Loucy (cell line): ENCODE data around the gene TP63.

Source experiments
- H2AFZ ChIP-seq: fragments of 200-600 bp; sonication (generic); 2 replicates; pipeline ENCODE4 v1.6.0; 2016; ENCODE audit warnings: antibody characterized with exemption, mild to moderate bottlenecking, low read length, moderate library complexity
- H3F3A ChIP-seq: fragments of 200-600 bp; 2 replicates; pipeline ENCODE4 v1.6.0; 2016; ENCODE audit warnings: antibody characterized with exemption, low read depth, mild to moderate bottlenecking
- H3K27me3 ChIP-seq: fragments of 200-600 bp; sonication (generic); 2 replicates; pipeline ENCODE4 v1.6.1; 2014; ENCODE audit warnings: low read length, mild to moderate bottlenecking; ENCODE audit not compliant: insufficient read depth, poor library complexity, severe bottlenecking
- H3K36me3 ChIP-seq: fragments of 200-600 bp; sonication (generic); 2 replicates; pipeline ENCODE4 v1.6.1; 2016; ENCODE audit warnings: low read length; ENCODE audit not compliant: insufficient read depth
- H3K4me1 ChIP-seq: fragments of 200-600 bp; sonication (generic); 2 replicates; pipeline ENCODE4 v1.5.1; 2014; ENCODE audit warnings: low read length, mild to moderate bottlenecking; ENCODE audit not compliant: insufficient read depth, poor library complexity, severe bottlenecking
- H3K4me2 ChIP-seq: fragments of 200-600 bp; sonication (generic); 2 replicates; pipeline ENCODE4 v1.6.0; 2014; ENCODE audit warnings: antibody characterized with exemption, low read length, low read depth, mild to moderate bottlenecking; ENCODE audit not compliant: poor library complexity, severe bottlenecking
- H3K4me3 ChIP-seq: fragments of 200-600 bp; sonication (generic); 2 replicates; pipeline ENCODE4 v1.5.1; 2014; ENCODE audit warnings: low read length, mild to moderate bottlenecking, mixed read lengths; ENCODE audit not compliant: poor library complexity, severe bottlenecking
- H3K79me2 ChIP-seq: fragments of 200-600 bp; sonication (generic); 2 replicates; pipeline ENCODE4 v1.6.1; 2014; ENCODE audit warnings: low read length; ENCODE audit not compliant: insufficient read depth
- H3K9ac ChIP-seq: fragments of 200-600 bp; sonication (generic); 2 replicates; pipeline ENCODE4 v1.6.0; 2014; ENCODE audit warnings: mild to moderate bottlenecking, low read depth, low read length, moderate library complexity; ENCODE audit not compliant: poor library complexity, severe bottlenecking
- H3K9me2 ChIP-seq: fragments of 200-600 bp; sonication (generic); replicated peaks from 2 replicates; pipeline ENCODE4 v1.6.1; 2016; ENCODE audit warnings: low read depth, low read length, mixed read lengths
- H3K9me3 ChIP-seq: fragments of 200-600 bp; sonication (generic); 2 replicates; pipeline ENCODE4 v1.6.1; 2014; ENCODE audit warnings: mild to moderate bottlenecking, antibody characterized with exemption, low read length, low read depth; ENCODE audit not compliant: insufficient read depth
- H4K20me1 ChIP-seq: fragments of 200-600 bp; sonication (generic); 2 replicates; pipeline ENCODE4 v1.6.0; 2014; ENCODE audit warnings: antibody characterized with exemption, low read length, mild to moderate bottlenecking; ENCODE audit not compliant: insufficient read depth, poor library complexity, severe bottlenecking
- CTCF ChIP-seq: fragments of 200-600 bp; sonication (generic); conservative IDR thresholded peaks from 2 replicates; pipeline ENCODE4 v1.5.1; 2014; ENCODE audit warnings: mild to moderate bottlenecking, antibody characterized with exemption, low read length
- EZH2phosphoT487 ChIP-seq: fragments of 200-600 bp; IDR thresholded peaks from 2 replicates; pipeline ENCODE4 v1.6.1; 2018; ENCODE audit warnings: antibody characterized with exemption, mild to moderate bottlenecking, moderate library complexity, borderline replicate concordance

The TP63 gene

DNA sequence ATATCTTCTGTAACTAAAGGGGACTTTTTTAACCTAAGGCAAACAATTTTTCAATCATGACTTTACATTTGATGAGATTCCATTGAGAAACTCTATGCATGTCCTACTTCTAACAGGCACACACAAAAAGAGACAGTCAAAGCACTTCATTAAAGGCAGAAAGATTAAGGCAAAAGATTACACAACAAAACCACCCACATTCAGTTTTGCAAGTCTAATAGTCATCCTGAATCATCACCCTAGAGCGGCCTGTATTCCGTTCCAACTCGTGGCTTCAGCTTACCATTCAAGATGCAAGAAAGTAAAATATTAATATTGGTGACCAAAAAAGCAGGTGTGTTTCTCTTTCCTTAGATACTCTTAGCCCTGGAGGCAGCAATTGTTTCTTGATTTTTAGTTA lies 283.6 kb downstream of the TP63 start:
- H2AFZ ChIP-seq: no peak overlapping the region
- H3K9me2 ChIP-seq: no peaks in the 10 kb centered on the region
- H4K20me1 ChIP-seq: no peaks in the 10 kb centered on the region
- TF ChIP-seq EZH2phosphoT487 (no peak), CTCF (no peak)
- no peaks in the 10 kb centered on the region for H3F3A ChIP-seq
- H3K9ac ChIP-seq: no peak overlapping the region
- H3K4me2 ChIP-seq: no peak overlapping the region
- no peaks in the 10 kb centered on the region for H3K36me3 ChIP-seq
- H3K79me2 ChIP-seq: no peaks in the 10 kb centered on the region
- no peaks in the 10 kb centered on the region for H3K4me1 ChIP-seq
- H3K4me3 ChIP-seq: no peak overlapping the region
- no peaks in the 10 kb centered on the region for H3K27me3 ChIP-seq
- H3K9me3 ChIP-seq: no peaks in the 10 kb centered on the region

DNA sequence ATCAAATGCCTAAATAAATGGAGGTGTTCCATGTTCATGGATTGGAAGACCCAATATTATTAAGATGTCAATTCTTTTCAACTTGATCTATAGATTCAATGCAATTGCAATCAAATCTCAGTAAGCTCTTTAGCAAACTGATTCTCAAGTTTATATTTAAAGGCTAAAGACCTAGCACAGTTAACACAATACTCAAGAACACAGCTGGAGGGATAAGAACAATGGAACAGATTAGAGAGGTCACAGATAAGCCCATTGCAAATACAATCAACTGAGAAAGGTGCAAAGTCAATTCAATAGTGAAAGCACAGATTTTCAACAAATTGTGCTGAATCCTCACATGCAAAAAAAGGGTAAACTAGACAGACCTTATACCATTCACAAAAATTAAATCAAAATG lies 290.6 kb downstream of the TP63 start:
- no peak overlapping the region for H3K4me2 ChIP-seq
- H3K27me3 ChIP-seq: no peaks in the 10 kb centered on the region
- H3K4me1 ChIP-seq: peaks cover 5% of the 10 kb centered on the region
- H4K20me1 ChIP-seq: no peaks in the 10 kb centered on the region
- H3K9me2 ChIP-seq: no peaks in the 10 kb centered on the region
- no peak overlapping the region for H3K4me3 ChIP-seq
- no peak overlapping the region for H3K9ac ChIP-seq
- H3F3A ChIP-seq: no peaks in the 10 kb centered on the region
- peaks cover 4% of the 10 kb centered on the region; the same call in 1 of the 2 replicates for H3K9me3 ChIP-seq
- no peaks in the 10 kb centered on the region for H3K79me2 ChIP-seq
- TF ChIP-seq CTCF (no peak), EZH2phosphoT487 (no peak)
- no peak overlapping the region for H2AFZ ChIP-seq
- H3K36me3 ChIP-seq: no peaks in the 10 kb centered on the region

- Histone ChIP-seq H3K4me3 (no peak overlapping the region), H3F3A (no peaks in the 10 kb centered on the region), H2AFZ (no peak overlapping the region), H3K79me2 (no peaks in the 10 kb centered on the region), H3K36me3 (no peaks in the 10 kb centered on the region), H3K4me2 (no peak overlapping the region), H3K9ac (no peak overlapping the region), H4K20me1 (no peaks in the 10 kb centered on the region), H3K9me3 (no peaks in the 10 kb centered on the region), H3K27me3 (no peaks in the 10 kb centered on the region), H3K9me2 (no peaks in the 10 kb centered on the region), H3K4me1 (no peaks in the 10 kb centered on the region)
- TF ChIP-seq EZH2phosphoT487 (no peak), CTCF (no peak)
These were observed 297.0 kb downstream of the TP63 start for GRCh38 chr3:189927975-189928895.
